ENCODE data around the gene FBXW9.
"Not testable (repeated sequence)": the region's sequence is repeated elsewhere in the genome, so short reads cannot be mapped to it uniquely, and the experiment has no call there.

Gene FBXW9

GRCh38 chr19:12726988-12727316 lies 30.5 kb upstream of the FBXW9 start:
- Histone ChIP-seq H3K4me1 (peaks cover 13% of the 10 kb centered on the region), H2AFZ (no peak overlapping the region), H3K9me3 (ENCODE audit: control insufficient read depth, low read length) (no peaks in the 10 kb centered on the region), H3K4me2 (ENCODE audit: low read length) (no peak overlapping the region), H3K36me3 (ENCODE audit: control insufficient read depth, insufficient read depth, low read length) (no peaks in the 10 kb centered on the region), H3K27me3 (ENCODE audit: control insufficient read depth, insufficient read depth, low read length) (no peaks in the 10 kb centered on the region), H3K4me3 (ENCODE audit: low read depth, low read length) (no peak overlapping the region), H3K27ac (no peak overlapping the region), H3K79me2 (peaks cover 8% of the 10 kb centered on the region), H3K9ac (no peak overlapping the region)
- no peak for TF ChIP-seq CTCF (IDR thresholded peaks at IDR 0.05)

GRCh38 chr19:12725612-12726011 lies 29.2 kb upstream of the FBXW9 start:
- not testable (repeated sequence) for H2AFZ ChIP-seq; H3K27ac ChIP-seq; H3K4me3 ChIP-seq (ENCODE audit: low read depth, low read length); H3K36me3 ChIP-seq (ENCODE audit: control insufficient read depth, insufficient read depth, low read length); H3K79me2 ChIP-seq; H3K27me3 ChIP-seq (ENCODE audit: control insufficient read depth, insufficient read depth, low read length); H3K9me3 ChIP-seq (ENCODE audit: control insufficient read depth, low read length); H3K4me2 ChIP-seq (ENCODE audit: low read length); H3K9ac ChIP-seq
- H3K4me1 ChIP-seq: peaks cover 13% of the 10 kb centered on the region

GRCh38 chr19:12723641-12724426 lies 27.4 kb upstream of the FBXW9 start, which contains the start of gene TNPO2:
Gene TNPO2, minus strand, starts transcription at chr19:12723932. Its CDS starts 2,955 bp downstream, at chr19:12720977.
- Histone ChIP-seq H3K36me3 (ENCODE audit: control insufficient read depth, insufficient read depth, low read length) (no peaks in the 10 kb centered on the region), H3K27me3 (ENCODE audit: control insufficient read depth, insufficient read depth, low read length) (no peaks in the 10 kb centered on the region), H3K4me1 (peaks cover 13% of the 10 kb centered on the region), H3K79me2 (peaks cover 26% of the 10 kb centered on the region), H3K9ac (peak within 1 kb of the TSS; percentile 24), H3K9me3 (ENCODE audit: control insufficient read depth, low read length) (no peaks in the 10 kb centered on the region), H3K27ac (peak within 1 kb of the TSS; percentile 86), H3K4me2 (ENCODE audit: low read length) (peak within 1 kb of the TSS; percentile 99), H3K4me3 (ENCODE audit: low read depth, low read length) (peak within 1 kb of the TSS; percentile 90), H2AFZ (peak within 1 kb of the TSS; percentile 99)
- TF ChIP-seq CTCF (IDR thresholded peaks at IDR 0.05): no peak

GRCh38 chr19:12723381-12723640 lies 26.9 kb upstream of the FBXW9 start:
- Histone ChIP-seq H3K9ac (peak overlapping the region; percentile 24), H3K36me3 (ENCODE audit: control insufficient read depth, insufficient read depth, low read length) (no peaks in the 10 kb centered on the region), H3K27me3 (ENCODE audit: control insufficient read depth, insufficient read depth, low read length) (no peaks in the 10 kb centered on the region), H3K4me1 (peaks cover 13% of the 10 kb centered on the region), H3K9me3 (ENCODE audit: control insufficient read depth, low read length) (no peaks in the 10 kb centered on the region), H3K4me2 (ENCODE audit: low read length) (peak overlapping the region; percentile 99), H3K79me2 (peaks cover 32% of the 10 kb centered on the region), H3K27ac (peak overlapping the region; percentile 86), H3K4me3 (ENCODE audit: low read depth, low read length) (peak overlapping the region; percentile 90), H2AFZ (peak overlapping the region; percentile 99)
- TF ChIP-seq CTCF (IDR thresholded peaks at IDR 0.05): no peak

- no peak for TF ChIP-seq CTCF (IDR thresholded peaks at IDR 0.05)
Observed at GRCh38 chr19:12722566-12723380, 26.3 kb upstream of the FBXW9 start.

More at GRCh38 chr19:12722566-12723380, 26.3 kb upstream of the FBXW9 start:
- peak overlapping the region; percentile 99 for H2AFZ ChIP-seq
- no peaks in the 10 kb centered on the region for H3K27me3 ChIP-seq (ENCODE audit: control insufficient read depth, insufficient read depth, low read length)
- H3K9ac ChIP-seq: peak overlapping the region; percentile 92
- peaks cover 13% of the 10 kb centered on the region for H3K4me1 ChIP-seq
- peaks cover 34% of the 10 kb centered on the region for H3K79me2 ChIP-seq
- H3K4me2 ChIP-seq (ENCODE audit: low read length): peak overlapping the region; percentile 99
- H3K27ac ChIP-seq: peak overlapping the region; percentile 86
- no peaks in the 10 kb centered on the region for H3K9me3 ChIP-seq (ENCODE audit: control insufficient read depth, low read length)
- no peaks in the 10 kb centered on the region for H3K36me3 ChIP-seq (ENCODE audit: control insufficient read depth, insufficient read depth, low read length)
- H3K4me3 ChIP-seq (ENCODE audit: low read depth, low read length): peak overlapping the region; percentile 90

Measured in parathyroid adenoma (tissue), 2 donors.